ENCODE measurements around the gene RNASE13. TPM values are rescaled to one million over a fixed set of nuclear protein-coding genes. Genes with fewer than 3 reads are reported as not detected.

RNASE13 gene
- total and polyA plus RNA-seq, 8 donors = 0.13 TPM; not detected in 7

- Histone ChIP-seq H3K9me3 (no peaks in the 10 kb centered on the region), H3K27me3 (no peaks in the 10 kb centered on the region), H3K4me3 (no peak overlapping the region), H3K27ac (no peak overlapping the region), H3K36me3 (no peaks in the 10 kb centered on the region), H3K4me1 (no peaks in the 10 kb centered on the region)
- DNase-seq (no peak), ATAC-seq (no peak)
- intact Hi-C loops (cut with DNase I) = no loop called here
- TF ChIP-seq, protein P1, sequence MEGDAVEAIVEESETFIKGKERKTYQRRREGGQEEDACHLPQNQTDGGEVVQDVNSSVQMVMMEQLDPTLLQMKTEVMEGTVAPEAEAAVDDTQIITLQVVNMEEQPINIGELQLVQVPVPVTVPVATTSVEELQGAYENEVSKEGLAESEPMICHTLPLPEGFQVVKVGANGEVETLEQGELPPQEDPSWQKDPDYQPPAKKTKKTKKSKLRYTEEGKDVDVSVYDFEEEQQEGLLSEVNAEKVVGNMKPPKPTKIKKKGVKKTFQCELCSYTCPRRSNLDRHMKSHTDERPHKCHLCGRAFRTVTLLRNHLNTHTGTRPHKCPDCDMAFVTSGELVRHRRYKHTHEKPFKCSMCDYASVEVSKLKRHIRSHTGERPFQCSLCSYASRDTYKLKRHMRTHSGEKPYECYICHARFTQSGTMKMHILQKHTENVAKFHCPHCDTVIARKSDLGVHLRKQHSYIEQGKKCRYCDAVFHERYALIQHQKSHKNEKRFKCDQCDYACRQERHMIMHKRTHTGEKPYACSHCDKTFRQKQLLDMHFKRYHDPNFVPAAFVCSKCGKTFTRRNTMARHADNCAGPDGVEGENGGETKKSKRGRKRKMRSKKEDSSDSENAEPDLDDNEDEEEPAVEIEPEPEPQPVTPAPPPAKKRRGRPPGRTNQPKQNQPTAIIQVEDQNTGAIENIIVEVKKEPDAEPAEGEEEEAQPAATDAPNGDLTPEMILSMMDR (IDR thresholded peaks at IDR 0.05) = no peak
Measured at GRCh38 chr14:21058903-21059302, 24.3 kb upstream of the RNASE13 start.

GRCh38 chr14:21057803-21058675, 23.4 kb upstream of the RNASE13 start, which contains the start of gene RNASE8:
Gene RNASE8 (plus strand): TSS chr14:21057822. CDS start chr14:21057893, 71 bp downstream.
- H3K9me3 ChIP-seq = no peaks in the 10 kb centered on the region
- TF ChIP-seq, protein P1 (IDR thresholded peaks at IDR 0.05) = no peak
- H3K27ac ChIP-seq = no peak within 1 kb of the TSS
- intact Hi-C loops (cut with DNase I) = no loop called here
- H3K4me1 ChIP-seq = no peaks in the 10 kb centered on the region
- no peaks in the 10 kb centered on the region for H3K27me3 ChIP-seq
- ATAC-seq (no peak), DNase-seq (no peak)
- H3K36me3 ChIP-seq = no peaks in the 10 kb centered on the region
- H3K4me3 ChIP-seq = no peak within 1 kb of the TSS

DNA sequence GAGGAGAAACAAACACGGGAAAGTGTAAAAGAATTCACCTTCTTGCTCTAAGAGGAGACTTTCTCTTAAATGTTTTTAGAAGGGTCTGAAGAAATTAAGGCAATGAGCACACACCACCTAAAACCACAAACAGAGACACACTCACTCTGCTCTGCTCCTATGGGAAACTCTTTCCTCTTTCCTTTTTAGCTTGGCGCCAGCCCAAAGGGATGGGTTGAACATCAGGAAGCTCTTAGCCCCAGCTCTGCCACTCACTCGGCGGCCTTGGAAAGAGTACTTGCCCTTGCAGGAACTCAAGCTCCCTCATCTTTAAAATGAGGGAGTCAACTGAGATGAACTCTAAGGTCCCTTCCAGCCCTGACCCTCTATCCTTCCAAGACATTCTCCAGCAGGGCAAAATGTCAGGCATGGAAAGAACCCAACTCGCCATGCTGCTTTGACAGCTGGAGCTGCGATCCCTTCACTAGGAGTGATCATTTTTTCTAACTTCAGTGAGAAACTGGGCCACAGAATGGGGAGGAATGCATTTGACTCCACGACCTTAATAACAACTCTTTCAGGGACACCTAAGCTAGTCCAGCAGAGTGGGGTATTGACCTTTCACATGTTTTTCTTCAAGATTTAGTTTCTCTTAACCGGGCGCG, 22.0 kb upstream of the RNASE13 start:
- H3K9me3 ChIP-seq = no peaks in the 10 kb centered on the region
- H3K4me3 ChIP-seq = no peak overlapping the region
- no peaks in the 10 kb centered on the region for H3K36me3 ChIP-seq
- no peak for ATAC-seq
- TF ChIP-seq, protein P1 (IDR thresholded peaks at IDR 0.05) = no peak
- intact Hi-C loops (cut with DNase I) = no loop called here
- no peaks in the 10 kb centered on the region for H3K4me1 ChIP-seq
- no peak for DNase-seq
- H3K27ac ChIP-seq = no peak overlapping the region
- H3K27me3 ChIP-seq = no peaks in the 10 kb centered on the region

DNA sequence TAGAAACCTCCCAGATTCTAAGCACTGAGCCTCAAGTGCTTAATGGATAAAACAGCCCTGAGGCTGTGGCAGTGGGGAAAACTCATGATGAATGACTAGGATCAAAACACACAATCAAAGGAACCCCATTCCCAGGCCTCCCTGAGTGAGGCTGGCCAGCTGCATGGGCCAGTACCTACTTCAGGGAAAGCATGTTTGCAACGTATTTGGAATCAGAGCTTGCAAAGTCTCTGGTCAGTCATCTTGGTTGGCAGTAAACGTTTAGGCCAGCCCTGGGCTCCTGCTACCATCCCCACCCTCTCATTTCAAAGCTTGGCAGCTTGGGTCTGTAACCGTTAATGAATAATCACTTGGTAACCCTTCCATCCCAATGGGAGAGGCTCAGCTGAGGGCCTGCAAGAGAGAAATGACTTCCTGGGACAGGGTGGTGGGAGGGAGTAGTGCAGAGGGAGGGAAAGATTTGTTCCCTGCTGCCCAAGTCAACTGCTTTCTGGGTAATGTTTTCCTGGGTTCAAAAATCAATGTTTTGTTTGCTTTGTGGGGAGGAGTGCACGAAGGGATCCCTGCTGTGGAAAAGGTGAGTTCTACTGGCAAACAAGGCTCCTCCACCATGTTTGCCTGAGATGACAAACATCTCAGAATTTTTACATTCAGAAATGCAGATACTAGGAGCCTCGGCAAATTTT, 21.0 kb upstream of the RNASE13 start:
- Histone ChIP-seq H3K9me3 (no peaks in the 10 kb centered on the region), H3K4me3 (no peak overlapping the region), H3K4me1 (no peaks in the 10 kb centered on the region), H3K27ac (no peak overlapping the region), H3K27me3 (no peaks in the 10 kb centered on the region), H3K36me3 (no peaks in the 10 kb centered on the region)
- intact Hi-C loops (cut with DNase I) = no loop called here
- ATAC-seq = no peak
- TF ChIP-seq, protein P1 (IDR thresholded peaks at IDR 0.05) = no peak
- no peak for DNase-seq

- Histone ChIP-seq H3K4me3 (no peak overlapping the region), H3K4me1 (no peaks in the 10 kb centered on the region), H3K36me3 (no peaks in the 10 kb centered on the region), H3K9me3 (no peaks in the 10 kb centered on the region), H3K27me3 (no peaks in the 10 kb centered on the region), H3K27ac (no peak overlapping the region)
- intact Hi-C loops (cut with DNase I) = no loop called here
- ATAC-seq (no peak), DNase-seq (no peak)
- TF ChIP-seq, protein P1 (IDR thresholded peaks at IDR 0.05) = no peak
Measured at GRCh38 chr14:21054768-21055145, 20.1 kb upstream of the RNASE13 start.

Measured in left lung (tissue), 10 donors.